Breast epithelium (tissue), 4 donors: ENCODE results near the gene SBNO1. TPM values are rescaled to one million over a fixed set of nuclear protein-coding genes. Genes with fewer than 3 reads are reported as not detected.

Source experiments
- DNase-seq, 2 donors: peaks; one replicate each; pipeline ENCODE4 v3.0.0-alpha.2; 2019; ENCODE audit warnings: low spot score in 2 of 2
- H3K27ac ChIP-seq, 2 donors: fragments of 200-600 bp; sonication (generic) in 1 of 2; one replicate each; pipeline ENCODE4 v1.5.1; 2016 to 2019; ENCODE audit warnings: mild to moderate bottlenecking in 1 of 2
- H3K27me3 ChIP-seq, 2 donors: fragments of 200-600 bp; sonication (generic) in 1 of 2; one replicate each; pipeline versions ENCODE4 v1.5.1 to v1.6.0; 2017 to 2019; ENCODE audit warnings: control low read depth in 1 of 2, mild to moderate bottlenecking in 1 of 2
- H3K36me3 ChIP-seq: fragments of 200-600 bp; one replicate; pipeline ENCODE4 v1.5.1; 2019
- H3K4me1 ChIP-seq, 2 donors: fragments of 200-600 bp; sonication (generic); one replicate each; pipeline ENCODE4 v1.5.1; 2016 to 2019; ENCODE audit warnings: control low read depth in 1 of 2
- H3K4me3 ChIP-seq, 3 donors: fragments of 200-600 bp; sonication (generic); 1 replicate in 2 of 3; 2 replicates in 1 of 3; pipeline ENCODE4 v1.5.1; 2016 to 2019; ENCODE audit warnings: mild to moderate bottlenecking in 3 of 3, moderate library complexity in 2 of 3
- H3K9me3 ChIP-seq, 2 donors: fragments of 200-600 bp; sonication (generic) in 1 of 2; one replicate each; pipeline ENCODE4 v1.5.1; 2016 to 2019; ENCODE audit warnings: control low read depth in 1 of 2
- CTCF ChIP-seq, 3 donors: fragments of 450-650 bp; IDR thresholded peaks; one replicate each; pipeline ENCODE4 v1.5.1; 2016 to 2017; ENCODE audit warnings: antibody characterized with exemption in 3 of 3, mild to moderate bottlenecking in 3 of 3, moderate library complexity in 3 of 3
- POLR2A ChIP-seq: fragments of 450-650 bp; IDR thresholded peaks from one replicate; pipeline ENCODE4 v1.6.1; 2016; ENCODE audit warnings: antibody characterized with exemption, mild to moderate bottlenecking, moderate library complexity
- POLR2AphosphoS5 ChIP-seq, 3 donors: sonication (generic); formaldehyde crosslinking; IDR thresholded peaks; one replicate each; pipeline ENCODE4 v1.6.1; 2017; ENCODE audit warnings: antibody characterized with exemption in 3 of 3
- intact Hi-C: fragments of 100-400 bp; cut with DNase I; formaldehyde crosslinking; loops from one replicate; pipeline ENCODE4 v1.15.1; 2023; ENCODE audit warnings: low total_unique reads
- total RNA-seq, 3 donors: library from RNA; depleted of rRNA; stranded (reverse); fragments of >200 nt; gene quantifications; one replicate each; pipeline ENCODE4 v1.1.0, GENCODE V29; 2016

Gene SBNO1
- total RNA-seq, 3 donors from 2014 or later: 20.3 to 31.0 (median 22.9) TPM

GRCh38 chr12:123269395-123269892 is 95.2 kb downstream of the SBNO1 start:
- peak in 1 of 3 donors; percentile 38 for TF ChIP-seq POLR2AphosphoS5 (IDR thresholded peaks at IDR 0.05)
- TF ChIP-seq POLR2A: no peak

GRCh38 chr12:123268850-123269249 is 95.8 kb downstream of the SBNO1 start:
- Histone ChIP-seq H3K4me3 (peak overlapping the region in 2 of 3 donors; percentile 75 to 82), H3K27ac (peak overlapping the region; percentile 87 to 96), H3K4me1 (peaks cover 5 to 8% of the 10 kb centered on the region in 2 donors), H3K9me3 (no peaks in the 10 kb centered on the region), H3K27me3 (no peaks in the 10 kb centered on the region), H3K36me3 (no peaks in the 10 kb centered on the region)
- intact Hi-C loops: no loop called here
- DNase-seq: no peak
- no peak for TF ChIP-seq CTCF (IDR thresholded peaks at IDR 0.05)
- TF ChIP-seq POLR2AphosphoS5 (IDR thresholded peaks at IDR 0.05): no peak
- no peak for TF ChIP-seq POLR2A

More at GRCh38 chr12:123269395-123269892, 95.2 kb downstream of the SBNO1 start:
- no peaks in the 10 kb centered on the region for H3K36me3 ChIP-seq
- peak; percentile 71 to 80 for DNase-seq
- peaks cover 5 to 8% of the 10 kb centered on the region in 2 donors for H3K4me1 ChIP-seq
- no peaks in the 10 kb centered on the region for H3K27me3 ChIP-seq
- H3K4me3 ChIP-seq: peak overlapping the region; percentile 75 to 82 (median 77)
- H3K27ac ChIP-seq: peak overlapping the region; percentile 87 to 96
- no peaks in the 10 kb centered on the region for H3K9me3 ChIP-seq
- intact Hi-C loops: no loop called here

GRCh38 chr12:123267991-123268843 is 96.4 kb downstream of the SBNO1 start:
- Histone ChIP-seq H3K4me1 (peaks cover 5 to 8% of the 10 kb centered on the region in 2 donors), H3K9me3 (no peaks in the 10 kb centered on the region), H3K36me3 (no peaks in the 10 kb centered on the region), H3K27me3 (no peaks in the 10 kb centered on the region), H3K27ac (peak overlapping the region; percentile 87 to 96), H3K4me3 (peak overlapping the region in 2 of 3 donors; percentile 75 to 82)
- no peak for DNase-seq
- intact Hi-C loops: no loop called here
- no peak for TF ChIP-seq CTCF (IDR thresholded peaks at IDR 0.05)

- intact Hi-C loops: no loop called here
Observed at GRCh38 chr12:123267335-123267920, 97.2 kb downstream of the SBNO1 start.

More at GRCh38 chr12:123267335-123267920, 97.2 kb downstream of the SBNO1 start:
- peak overlapping the region; percentile 87 to 96 for H3K27ac ChIP-seq
- H3K4me1 ChIP-seq: peaks cover 5 to 8% of the 10 kb centered on the region in 2 donors
- TF ChIP-seq CTCF (IDR thresholded peaks at IDR 0.05): no peak
- no peak for TF ChIP-seq POLR2AphosphoS5 (IDR thresholded peaks at IDR 0.05)
- TF ChIP-seq POLR2A: no peak
- H3K27me3 ChIP-seq: no peaks in the 10 kb centered on the region
- peak overlapping the region in 1 of 3 donors; percentile 82 for H3K4me3 ChIP-seq
- H3K36me3 ChIP-seq: no peaks in the 10 kb centered on the region
- no peaks in the 10 kb centered on the region for H3K9me3 ChIP-seq
- no peak for DNase-seq
